Loucy (cell line): ENCODE measurements around the gene DSE.

Experiments used
- H2AFZ ChIP-seq: fragments of 200-600 bp; sonication (generic); 2 replicates; pipeline ENCODE4 v1.6.0; 2016; ENCODE audit warnings: antibody characterized with exemption, mild to moderate bottlenecking, low read length, moderate library complexity
- H3F3A ChIP-seq: fragments of 200-600 bp; 2 replicates; pipeline ENCODE4 v1.6.0; 2016; ENCODE audit warnings: antibody characterized with exemption, low read depth, mild to moderate bottlenecking
- H3K27me3 ChIP-seq: fragments of 200-600 bp; sonication (generic); 2 replicates; pipeline ENCODE4 v1.6.1; 2014; ENCODE audit warnings: low read length, mild to moderate bottlenecking; ENCODE audit not compliant: insufficient read depth, poor library complexity, severe bottlenecking
- H3K36me3 ChIP-seq: fragments of 200-600 bp; sonication (generic); 2 replicates; pipeline ENCODE4 v1.6.1; 2016; ENCODE audit warnings: low read length; ENCODE audit not compliant: insufficient read depth
- H3K4me1 ChIP-seq: fragments of 200-600 bp; sonication (generic); 2 replicates; pipeline ENCODE4 v1.5.1; 2014; ENCODE audit warnings: low read length, mild to moderate bottlenecking; ENCODE audit not compliant: insufficient read depth, poor library complexity, severe bottlenecking
- H3K4me2 ChIP-seq: fragments of 200-600 bp; sonication (generic); 2 replicates; pipeline ENCODE4 v1.6.0; 2014; ENCODE audit warnings: antibody characterized with exemption, low read length, low read depth, mild to moderate bottlenecking; ENCODE audit not compliant: poor library complexity, severe bottlenecking
- H3K4me3 ChIP-seq: fragments of 200-600 bp; sonication (generic); 2 replicates; pipeline ENCODE4 v1.5.1; 2014; ENCODE audit warnings: low read length, mild to moderate bottlenecking, mixed read lengths; ENCODE audit not compliant: poor library complexity, severe bottlenecking
- H3K79me2 ChIP-seq: fragments of 200-600 bp; sonication (generic); 2 replicates; pipeline ENCODE4 v1.6.1; 2014; ENCODE audit warnings: low read length; ENCODE audit not compliant: insufficient read depth
- H3K9ac ChIP-seq: fragments of 200-600 bp; sonication (generic); 2 replicates; pipeline ENCODE4 v1.6.0; 2014; ENCODE audit warnings: mild to moderate bottlenecking, low read depth, low read length, moderate library complexity; ENCODE audit not compliant: poor library complexity, severe bottlenecking
- H3K9me2 ChIP-seq: fragments of 200-600 bp; sonication (generic); replicated peaks from 2 replicates; pipeline ENCODE4 v1.6.1; 2016; ENCODE audit warnings: low read depth, low read length, mixed read lengths
- H3K9me3 ChIP-seq: fragments of 200-600 bp; sonication (generic); 2 replicates; pipeline ENCODE4 v1.6.1; 2014; ENCODE audit warnings: mild to moderate bottlenecking, antibody characterized with exemption, low read length, low read depth; ENCODE audit not compliant: insufficient read depth
- H4K20me1 ChIP-seq: fragments of 200-600 bp; sonication (generic); 2 replicates; pipeline ENCODE4 v1.6.0; 2014; ENCODE audit warnings: antibody characterized with exemption, low read length, mild to moderate bottlenecking; ENCODE audit not compliant: insufficient read depth, poor library complexity, severe bottlenecking
- EZH2phosphoT487 ChIP-seq: fragments of 200-600 bp; IDR thresholded peaks from 2 replicates; pipeline ENCODE4 v1.6.1; 2018; ENCODE audit warnings: antibody characterized with exemption, mild to moderate bottlenecking, moderate library complexity, borderline replicate concordance
- TF ChIP-seq, protein P1 (sequence below): fragments of 200-600 bp; sonication (generic); conservative IDR thresholded peaks from 2 replicates; pipeline ENCODE4 v1.5.1; 2014; ENCODE audit warnings: mild to moderate bottlenecking, antibody characterized with exemption, low read length

DSE gene

DNA sequence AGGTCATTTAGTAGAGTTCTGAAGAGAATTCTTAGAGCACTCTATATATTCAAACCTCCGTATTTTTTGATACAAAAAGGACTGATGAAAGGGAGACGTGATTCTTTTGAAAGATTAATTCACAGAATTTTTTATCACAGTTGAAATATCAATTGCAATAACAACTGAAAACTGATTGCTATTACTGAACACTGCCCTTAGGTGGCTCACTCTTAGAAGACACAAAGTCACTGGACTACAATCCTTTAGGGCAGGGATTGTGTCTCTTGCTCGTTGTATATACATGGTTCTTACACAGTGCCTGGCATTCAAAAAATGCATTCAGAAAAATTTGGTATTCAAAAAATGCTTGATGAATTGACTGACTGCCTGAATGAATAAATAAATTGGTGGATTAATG lies 73.3 kb downstream of the DSE start:
- Histone ChIP-seq H3F3A (no peaks in the 10 kb centered on the region), H3K4me1 (peaks cover 25% of the 10 kb centered on the region), H3K4me3 (no peak overlapping the region)

DNA sequence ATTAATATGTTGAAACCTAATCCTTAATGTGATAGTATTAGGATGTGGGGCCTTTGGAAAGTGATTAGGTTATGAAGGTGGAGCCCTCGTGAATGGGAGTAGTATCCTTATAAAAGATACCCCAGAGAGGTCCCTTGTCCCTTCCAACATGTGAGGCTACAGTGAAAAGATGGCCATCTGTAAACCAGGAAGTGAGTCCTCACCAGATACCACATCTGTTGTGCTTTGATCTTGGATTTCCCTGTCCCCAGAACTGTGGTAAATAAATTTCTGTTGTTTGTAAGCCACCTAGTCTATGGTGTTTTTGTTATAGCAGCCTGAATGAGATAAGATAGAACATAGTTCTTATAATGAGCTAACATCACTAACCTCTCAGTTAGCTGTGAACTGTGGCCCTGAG lies 73.8 kb downstream of the DSE start:
- Histone ChIP-seq H3F3A (no peaks in the 10 kb centered on the region), H3K9me2 (no peaks in the 10 kb centered on the region), H3K27me3 (no peaks in the 10 kb centered on the region), H2AFZ (peak overlapping the region; percentile 74), H3K36me3 (no peaks in the 10 kb centered on the region), H3K79me2 (no peaks in the 10 kb centered on the region), H4K20me1 (no peaks in the 10 kb centered on the region), H3K4me3 (no peak overlapping the region), H3K4me2 (peak overlapping the region; percentile 32), H3K4me1 (peaks cover 25% of the 10 kb centered on the region), H3K9ac (no peak overlapping the region), H3K9me3 (no peaks in the 10 kb centered on the region)
- TF ChIP-seq, protein P1, sequence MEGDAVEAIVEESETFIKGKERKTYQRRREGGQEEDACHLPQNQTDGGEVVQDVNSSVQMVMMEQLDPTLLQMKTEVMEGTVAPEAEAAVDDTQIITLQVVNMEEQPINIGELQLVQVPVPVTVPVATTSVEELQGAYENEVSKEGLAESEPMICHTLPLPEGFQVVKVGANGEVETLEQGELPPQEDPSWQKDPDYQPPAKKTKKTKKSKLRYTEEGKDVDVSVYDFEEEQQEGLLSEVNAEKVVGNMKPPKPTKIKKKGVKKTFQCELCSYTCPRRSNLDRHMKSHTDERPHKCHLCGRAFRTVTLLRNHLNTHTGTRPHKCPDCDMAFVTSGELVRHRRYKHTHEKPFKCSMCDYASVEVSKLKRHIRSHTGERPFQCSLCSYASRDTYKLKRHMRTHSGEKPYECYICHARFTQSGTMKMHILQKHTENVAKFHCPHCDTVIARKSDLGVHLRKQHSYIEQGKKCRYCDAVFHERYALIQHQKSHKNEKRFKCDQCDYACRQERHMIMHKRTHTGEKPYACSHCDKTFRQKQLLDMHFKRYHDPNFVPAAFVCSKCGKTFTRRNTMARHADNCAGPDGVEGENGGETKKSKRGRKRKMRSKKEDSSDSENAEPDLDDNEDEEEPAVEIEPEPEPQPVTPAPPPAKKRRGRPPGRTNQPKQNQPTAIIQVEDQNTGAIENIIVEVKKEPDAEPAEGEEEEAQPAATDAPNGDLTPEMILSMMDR, result no peak
- no peak for TF ChIP-seq EZH2phosphoT487

More for the DNA sequence above, 73.3 kb downstream of the DSE start:
- Histone ChIP-seq H4K20me1 (no peaks in the 10 kb centered on the region), H3K27me3 (no peaks in the 10 kb centered on the region), H3K9ac (no peak overlapping the region), H3K9me3 (no peaks in the 10 kb centered on the region), H3K9me2 (no peaks in the 10 kb centered on the region), H2AFZ (peak overlapping the region; percentile 74), H3K4me2 (peak overlapping the region; percentile 32), H3K36me3 (no peaks in the 10 kb centered on the region), H3K79me2 (no peaks in the 10 kb centered on the region)
- TF ChIP-seq, protein P1, result peak; percentile 79
- TF ChIP-seq EZH2phosphoT487, result no peak

DNA sequence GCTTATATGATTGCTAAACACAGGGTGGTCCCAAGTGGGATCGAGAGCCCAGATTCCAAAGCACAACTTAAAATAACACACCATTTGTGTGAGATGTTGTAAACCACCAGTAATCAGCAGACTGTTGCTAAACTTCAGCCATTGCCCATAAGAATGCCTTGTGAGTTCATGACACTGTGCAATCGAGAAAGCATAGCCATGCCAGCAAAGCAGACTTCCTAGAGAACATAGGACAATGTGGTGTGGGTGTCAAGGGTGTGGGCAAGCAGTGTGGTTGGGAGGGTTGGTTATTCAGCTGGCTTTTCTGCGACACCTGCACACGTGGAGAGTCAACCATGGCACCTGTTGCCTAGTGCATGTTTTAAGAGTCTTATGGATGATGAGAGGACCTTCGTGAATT lies 74.4 kb downstream of the DSE start:
- Histone ChIP-seq H4K20me1 (no peaks in the 10 kb centered on the region), H3K36me3 (no peaks in the 10 kb centered on the region), H3K9me3 (no peaks in the 10 kb centered on the region), H3F3A (no peaks in the 10 kb centered on the region), H3K4me3 (no peak overlapping the region), H3K4me1 (peaks cover 25% of the 10 kb centered on the region), H3K9me2 (no peaks in the 10 kb centered on the region), H3K9ac (no peak overlapping the region), H3K27me3 (no peaks in the 10 kb centered on the region), H3K79me2 (no peaks in the 10 kb centered on the region), H3K4me2 (peak overlapping the region; percentile 32), H2AFZ (peak overlapping the region; percentile 74; the same call in 1 of the 2 replicates)
- no peak for TF ChIP-seq EZH2phosphoT487
- TF ChIP-seq, protein P1, result no peak
